Globus pallidus (tissue), 1 donor: ENCODE data around the gene APC2.
A peak's percentile ranks its signal among the peaks of the same experiment; 100 is the strongest.
"Not testable (repeated sequence)": the region's sequence is repeated elsewhere in the genome, so short reads cannot be mapped to it uniquely, and the experiment has no call there.

Source experiments
- DNase-seq: peaks from one replicate; pipeline ENCODE4 v3.0.0-alpha.2; 2015; ENCODE audit warnings: low spot score

Gene APC2

GRCh38 chr19:1495799-1496713, 46.1 kb downstream of the APC2 start:
- no peak for DNase-seq

GRCh38 chr19:1496714-1497577, 47.0 kb downstream of the APC2 start:
- DNase-seq: no peak

- no peak for DNase-seq
These were observed 47.8 kb downstream of the APC2 start for GRCh38 chr19:1497578-1498235.

- not testable (repeated sequence) for DNase-seq
These were observed 49.3 kb downstream of the APC2 start for GRCh38 chr19:1499231-1499630.

- no peak for DNase-seq
These were observed 51.3 kb downstream of the APC2 start for GRCh38 chr19:1501200-1501595.

- DNase-seq: no peak
These were observed 52.6 kb downstream of the APC2 start for GRCh38 chr19:1502433-1503088.

GRCh38 chr19:1503089-1503924, 53.4 kb downstream of the APC2 start:
- peak; percentile 30 for DNase-seq

- no peak for DNase-seq
These were observed 54.2 kb downstream of the APC2 start for GRCh38 chr19:1503925-1504773.

- DNase-seq: no peak
These were observed 55.1 kb downstream of the APC2 start for GRCh38 chr19:1505012-1505411.

GRCh38 chr19:1505991-1506881, 56.3 kb downstream of the APC2 start:
- DNase-seq: no peak

GRCh38 chr19:1507192-1507660, 57.3 kb downstream of the APC2 start:
- no peak for DNase-seq

- DNase-seq: peak; percentile 92
These were observed 58.0 kb downstream of the APC2 start for GRCh38 chr19:1507763-1508506.

GRCh38 chr19:1508507-1508856, 58.6 kb downstream of the APC2 start:
- DNase-seq: no peak

- DNase-seq: no peak
These were observed 59.9 kb downstream of the APC2 start for GRCh38 chr19:1509602-1510441.

- DNase-seq: no peak
These were observed 60.5 kb downstream of the APC2 start for GRCh38 chr19:1510442-1510806.

- no peak for DNase-seq
These were observed 60.9 kb downstream of the APC2 start for GRCh38 chr19:1510807-1511206.
